Measurements from ENCODE around the gene SMARCD1.
"Not testable (repeated sequence)": the region's sequence is repeated elsewhere in the genome, so short reads cannot be mapped to it uniquely, and the experiment has no call there.

SMARCD1 gene

DNA sequence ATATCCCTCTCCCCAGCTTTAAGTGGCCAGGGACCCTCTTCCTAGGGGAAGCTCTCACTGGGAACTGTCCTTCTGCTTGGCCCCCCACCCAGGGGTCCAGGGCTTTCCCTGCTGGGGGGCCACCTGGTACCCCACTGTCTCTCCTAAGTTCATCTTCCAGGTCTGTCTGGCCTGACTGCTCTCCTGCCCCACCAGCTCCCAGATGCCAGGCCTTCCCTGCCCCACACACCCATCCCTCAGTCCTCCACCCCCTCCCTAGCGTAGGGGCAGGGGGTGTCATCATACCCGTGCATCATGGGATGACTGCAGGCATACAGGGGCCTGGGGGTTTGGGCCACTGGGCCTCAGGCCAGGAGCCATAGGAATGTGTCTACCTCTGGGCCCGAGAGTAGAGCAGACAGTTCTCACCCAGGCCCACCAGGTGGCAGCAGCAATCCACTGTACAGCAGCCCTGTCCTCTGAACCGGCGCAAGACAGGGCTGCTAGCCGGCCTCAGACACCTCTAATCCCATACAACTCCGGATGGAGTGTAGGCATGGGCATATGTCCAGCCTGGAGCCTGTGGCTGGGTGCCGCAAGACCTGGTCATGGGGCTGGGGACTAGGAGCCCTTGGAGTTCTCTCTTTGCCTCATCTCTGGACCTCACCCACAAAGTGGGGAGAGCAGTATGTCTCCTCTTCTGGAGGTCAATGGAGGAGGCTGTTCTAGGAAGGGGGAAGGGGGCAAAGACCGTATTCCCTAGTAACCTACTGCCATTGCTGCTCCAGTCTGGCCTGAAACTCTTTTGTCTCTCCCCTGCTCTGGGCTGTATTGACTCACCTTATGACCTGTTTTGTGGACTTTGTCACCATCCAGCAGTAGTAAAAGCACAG, 10.0 kb upstream of the SMARCD1 start:
- peaks cover 4 to 7% of the 10 kb centered on the region in 2 donors for H3K4me1 Mint-ChIP-seq (ENCODE audit: low read depth in 2 of 2)
- no peak overlapping the region for H3K4me3 Mint-ChIP-seq
- H3K27me3 Mint-ChIP-seq, result peaks cover 5 to 31% of the 10 kb centered on the region in 2 donors
- peak; percentile 75 to 78 (median 77) for DNase-seq
- peak overlapping the region; percentile 64 to 78 for H3K27ac Mint-ChIP-seq
- peaks cover 2% of the 10 kb centered on the region for H3K36me3 Mint-ChIP-seq (ENCODE audit: insufficient read depth)
- peak; percentile 98 for ATAC-seq (replicated peaks)
- no peaks in the 10 kb centered on the region for H3K9me3 Mint-ChIP-seq

DNA sequence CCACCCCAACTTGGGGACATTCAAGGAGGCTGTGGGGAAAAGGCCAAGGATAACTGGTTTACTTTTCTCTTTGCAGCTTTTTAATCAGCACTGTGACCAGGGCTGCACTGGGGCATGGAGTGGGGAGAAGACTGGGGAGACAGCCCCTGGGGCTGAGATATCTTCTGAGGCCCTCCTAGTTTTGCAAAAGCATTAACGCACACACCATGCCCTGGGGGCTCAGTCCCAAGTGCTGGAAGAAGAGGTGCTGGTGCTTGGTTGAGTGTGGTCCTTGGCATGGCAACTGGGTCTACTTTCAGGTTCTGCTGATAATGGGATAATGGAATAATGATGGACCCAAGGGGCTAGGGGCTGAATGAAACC, 9.4 kb upstream of the SMARCD1 start:
- DNase-seq (no peak), ATAC-seq (replicated peaks) (no peak)
- Mint-ChIP-seq H3K4me3 (no peak overlapping the region), H3K4me1 (ENCODE audit: low read depth in 2 of 2) (peaks cover 4% of the 10 kb centered on the region in 2 donors), H3K27ac (no peak overlapping the region), H3K9me3 (no peaks in the 10 kb centered on the region), H3K27me3 (peaks cover 5 to 31% of the 10 kb centered on the region in 2 donors), H3K36me3 (ENCODE audit: insufficient read depth) (peaks cover 2% of the 10 kb centered on the region)

DNA sequence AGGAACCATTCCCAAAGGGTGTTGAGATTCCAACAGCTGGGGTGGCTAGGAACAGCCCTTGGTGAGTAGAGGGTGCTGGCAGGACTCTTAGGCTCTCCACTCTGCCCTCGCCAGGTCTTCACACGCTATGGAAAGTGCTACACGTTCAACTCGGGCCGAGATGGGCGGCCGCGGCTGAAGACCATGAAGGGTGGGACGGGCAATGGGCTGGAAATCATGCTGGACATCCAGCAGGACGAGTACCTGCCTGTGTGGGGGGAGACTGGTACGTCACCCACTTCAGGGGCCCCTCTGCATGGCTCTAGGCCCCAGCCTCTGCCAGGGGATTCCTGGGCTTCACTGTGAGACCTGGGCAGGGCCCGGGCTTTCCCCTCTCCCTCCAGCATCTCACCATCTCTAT, 8.0 kb upstream of the SMARCD1 start:
- Mint-ChIP-seq H3K4me1 (ENCODE audit: low read depth in 2 of 2) (peaks cover 4% of the 10 kb centered on the region in 2 donors), H3K36me3 (ENCODE audit: insufficient read depth) (peaks cover 6% of the 10 kb centered on the region), H3K9me3 (no peaks in the 10 kb centered on the region), H3K4me3 (no peak overlapping the region), H3K27ac (peak overlapping the region in 1 of 2 donors; percentile 12), H3K27me3 (peaks cover 5 to 31% of the 10 kb centered on the region in 2 donors)
- DNase-seq (no peak), ATAC-seq (replicated peaks) (no peak)

DNA sequence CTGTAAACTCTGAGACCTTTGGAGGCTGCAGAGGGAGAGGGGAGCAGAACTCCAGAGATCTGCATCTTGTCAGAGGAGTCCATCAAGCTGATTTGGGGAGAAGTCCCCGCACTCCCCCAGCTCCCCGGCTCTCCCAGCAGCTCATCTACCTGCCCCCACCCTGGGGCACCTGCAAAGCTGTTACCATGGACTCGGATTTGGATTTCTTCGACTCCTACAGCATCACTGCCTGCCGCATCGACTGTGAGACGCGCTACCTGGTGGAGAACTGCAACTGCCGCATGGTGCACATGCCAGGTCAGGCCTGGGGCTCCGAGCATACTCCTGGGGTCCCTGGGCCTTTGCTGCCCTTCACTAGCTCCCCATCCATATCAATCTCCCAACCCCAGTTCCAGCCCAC, 6.9 kb upstream of the SMARCD1 start:
- no peaks in the 10 kb centered on the region for H3K9me3 Mint-ChIP-seq
- H3K4me3 Mint-ChIP-seq, result no peak overlapping the region
- peaks cover 5 to 31% of the 10 kb centered on the region in 2 donors for H3K27me3 Mint-ChIP-seq
- no peak for DNase-seq
- H3K4me1 Mint-ChIP-seq (ENCODE audit: low read depth in 2 of 2), result peaks cover 4% of the 10 kb centered on the region in 2 donors
- no peak for ATAC-seq (replicated peaks)
- no peak overlapping the region for H3K27ac Mint-ChIP-seq
- peaks cover 6% of the 10 kb centered on the region for H3K36me3 Mint-ChIP-seq (ENCODE audit: insufficient read depth)

DNA sequence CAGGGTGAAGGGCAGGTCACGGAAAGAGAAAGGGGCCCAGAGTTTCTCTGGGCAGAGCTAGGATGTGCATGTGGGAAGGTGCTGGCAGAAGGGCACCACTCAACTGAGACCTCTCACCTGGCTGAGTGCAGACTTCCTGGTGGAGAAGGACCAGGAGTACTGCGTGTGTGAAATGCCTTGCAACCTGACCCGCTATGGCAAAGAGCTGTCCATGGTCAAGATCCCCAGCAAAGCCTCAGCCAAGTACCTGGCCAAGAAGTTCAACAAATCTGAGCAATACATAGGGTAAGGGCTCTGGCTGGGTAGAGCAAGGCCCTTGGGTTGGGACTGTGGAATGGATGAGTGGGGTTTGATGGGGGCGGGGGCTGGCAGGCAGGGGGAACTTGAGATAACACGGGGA, 5.4 kb upstream of the SMARCD1 start:
- peaks cover 8 to 12% of the 10 kb centered on the region in 2 donors for H3K4me1 Mint-ChIP-seq (ENCODE audit: low read depth in 2 of 2)
- H3K4me3 Mint-ChIP-seq, result no peak overlapping the region
- no peak for ATAC-seq (replicated peaks)
- no peak for DNase-seq
- peaks cover 5 to 29% of the 10 kb centered on the region in 2 donors for H3K27me3 Mint-ChIP-seq
- no peaks in the 10 kb centered on the region for H3K9me3 Mint-ChIP-seq
- H3K27ac Mint-ChIP-seq, result no peak overlapping the region
- peaks cover 3% of the 10 kb centered on the region for H3K36me3 Mint-ChIP-seq (ENCODE audit: insufficient read depth)

DNA sequence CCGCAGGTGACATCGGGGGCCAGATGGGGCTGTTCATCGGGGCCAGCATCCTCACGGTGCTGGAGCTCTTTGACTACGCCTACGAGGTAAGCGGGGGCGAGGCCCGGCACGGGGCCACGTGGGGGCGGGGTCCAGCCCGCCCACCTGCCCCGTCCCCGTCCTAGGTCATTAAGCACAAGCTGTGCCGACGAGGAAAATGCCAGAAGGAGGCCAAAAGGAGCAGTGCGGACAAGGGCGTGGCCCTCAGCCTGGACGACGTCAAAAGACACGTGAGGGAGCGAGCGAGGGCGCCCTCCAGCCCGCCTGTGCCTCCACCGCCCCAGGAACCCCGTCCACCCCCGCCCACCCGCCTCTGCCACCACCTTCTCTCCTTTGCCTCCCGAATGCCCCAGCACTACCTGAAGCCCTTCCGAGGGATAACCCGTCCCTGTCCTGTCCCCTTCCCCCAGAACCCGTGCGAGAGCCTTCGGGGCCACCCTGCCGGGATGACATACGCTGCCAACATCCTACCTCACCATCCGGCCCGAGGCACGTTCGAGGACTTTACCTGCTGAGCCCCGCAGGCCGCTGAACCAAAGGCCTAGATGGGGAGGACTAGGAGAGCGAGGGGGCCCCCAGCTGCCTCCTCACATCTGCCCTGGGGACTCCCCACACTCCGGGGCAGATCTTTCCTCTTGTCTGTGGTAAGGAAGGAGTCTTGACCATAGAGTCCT, 3.9 kb upstream of the SMARCD1 start:
- Mint-ChIP-seq H3K4me1 (ENCODE audit: low read depth in 2 of 2) (peaks cover 9 to 19% of the 10 kb centered on the region in 2 donors), H3K9me3 (no peaks in the 10 kb centered on the region), H3K27ac (peak overlapping the region in 1 of 2 donors; percentile 49), H3K4me3 (peak overlapping the region in 1 of 2 donors; percentile 23), H3K27me3 (peaks cover 5 to 20% of the 10 kb centered on the region in 2 donors), H3K36me3 (ENCODE audit: insufficient read depth) (peaks cover 10% of the 10 kb centered on the region)
- DNase-seq, result no peak
- no peak for ATAC-seq (replicated peaks)

DNA sequence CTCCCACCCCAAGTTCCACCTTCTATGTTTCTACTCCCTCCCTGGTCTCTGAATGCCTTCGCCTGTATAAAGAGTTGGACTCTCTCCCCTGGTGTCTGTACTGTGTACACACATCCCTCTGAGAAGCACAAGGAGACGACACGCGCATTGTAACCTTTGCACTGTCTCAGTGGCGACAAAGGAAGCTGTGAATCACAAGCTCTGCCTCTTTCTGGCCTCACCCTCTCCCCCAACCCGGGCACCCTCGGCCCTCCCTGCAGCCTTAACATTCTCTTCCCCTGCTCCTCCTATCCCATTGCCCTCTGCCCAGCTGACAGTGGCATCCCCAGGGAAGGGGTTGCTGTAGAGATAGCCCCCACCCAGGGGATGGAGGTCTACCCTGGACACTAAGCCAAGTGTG, 2.5 kb upstream of the SMARCD1 start:
- no peak overlapping the region for H3K27ac Mint-ChIP-seq
- no peak for DNase-seq
- H3K27me3 Mint-ChIP-seq, result peaks cover 3 to 15% of the 10 kb centered on the region in 2 donors
- H3K36me3 Mint-ChIP-seq (ENCODE audit: insufficient read depth), result peaks cover 10% of the 10 kb centered on the region
- H3K4me3 Mint-ChIP-seq, result no peak overlapping the region
- H3K4me1 Mint-ChIP-seq (ENCODE audit: low read depth in 2 of 2), result peaks cover 14 to 28% of the 10 kb centered on the region in 2 donors
- no peak for ATAC-seq (replicated peaks)
- no peaks in the 10 kb centered on the region for H3K9me3 Mint-ChIP-seq

DNA sequence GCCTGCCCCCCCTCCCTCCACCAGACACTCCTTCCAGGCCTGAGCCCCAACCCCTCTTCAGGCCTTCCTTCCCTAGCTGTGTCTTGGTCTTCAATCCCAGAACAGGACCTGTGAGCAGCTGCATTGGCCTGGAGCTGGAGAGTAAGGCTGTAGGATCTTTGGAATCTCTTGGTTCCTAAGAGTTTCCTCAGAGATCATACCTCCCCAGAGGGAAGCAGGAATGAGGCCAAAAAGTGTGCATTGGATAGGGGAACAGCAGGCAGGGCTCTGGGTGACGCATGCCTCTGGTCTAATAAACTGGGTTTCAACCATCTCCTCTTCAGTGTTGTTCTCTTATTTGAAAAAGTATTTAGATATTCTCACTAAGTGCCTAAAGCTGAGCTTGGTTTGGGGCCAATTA, 1.8 kb upstream of the SMARCD1 start:
- Mint-ChIP-seq H3K9me3 (no peaks in the 10 kb centered on the region), H3K27ac (peak overlapping the region; percentile 78 to 79), H3K36me3 (ENCODE audit: insufficient read depth) (peaks cover 10% of the 10 kb centered on the region), H3K27me3 (peaks cover 0 to 9% of the 10 kb centered on the region in 2 donors), H3K4me1 (ENCODE audit: low read depth in 2 of 2) (peaks cover 14 to 32% of the 10 kb centered on the region in 2 donors), H3K4me3 (peak overlapping the region; percentile 64 to 74)
- DNase-seq (no peak), ATAC-seq (replicated peaks) (no peak)

DNA sequence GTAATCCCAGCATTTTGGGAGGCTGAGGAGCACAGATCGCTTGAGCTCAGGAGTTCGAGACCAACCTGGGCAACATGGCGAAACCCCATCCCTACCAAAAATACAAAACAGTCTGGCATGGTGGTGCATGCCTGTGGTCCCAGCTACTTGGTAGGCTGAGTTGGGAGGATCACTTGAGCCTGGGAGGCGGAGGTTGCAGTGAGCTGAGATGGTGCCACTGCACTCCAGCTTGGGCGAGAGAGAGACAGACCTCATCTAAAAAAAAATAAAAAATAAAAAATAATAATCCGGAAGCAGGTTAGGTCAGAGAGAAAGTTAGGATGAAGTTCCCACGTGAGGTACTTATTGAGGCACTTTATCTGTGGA, 750 bp upstream of the SMARCD1 start:
- not testable (repeated sequence) for ATAC-seq (replicated peaks); H3K9me3 Mint-ChIP-seq; H3K27me3 Mint-ChIP-seq; DNase-seq
- Mint-ChIP-seq H3K36me3 (ENCODE audit: insufficient read depth) (peaks cover 15% of the 10 kb centered on the region), H3K4me1 (ENCODE audit: low read depth in 2 of 2) (peaks cover 17 to 37% of the 10 kb centered on the region in 2 donors), H3K4me3 (peak overlapping the region; percentile 89 to 92), H3K27ac (peak overlapping the region; percentile 97)

DNA sequence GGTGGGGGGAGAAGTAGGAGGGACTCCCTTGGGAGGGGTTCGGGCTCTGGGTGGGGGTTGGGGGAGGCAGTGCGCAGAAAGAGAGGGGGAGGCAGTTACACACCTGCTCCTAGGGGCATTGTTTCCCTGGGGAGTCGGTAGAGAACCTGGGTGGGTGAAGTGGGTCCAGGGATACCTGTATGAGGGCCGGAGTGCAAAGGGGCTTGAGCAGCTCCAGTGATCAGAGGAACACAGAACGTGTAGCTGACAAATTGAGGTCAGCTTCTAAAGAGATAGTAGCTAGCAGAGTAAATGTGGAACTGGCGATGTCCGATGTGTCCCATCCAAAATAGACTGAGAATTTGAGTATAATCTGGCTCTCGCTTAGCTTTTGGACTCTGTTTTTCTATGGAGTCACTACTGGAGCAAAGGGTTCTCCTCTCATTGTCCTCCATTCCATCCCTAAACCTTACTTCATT, 502 bp downstream of the SMARCD1 start:
- H3K27ac Mint-ChIP-seq, result peak overlapping the region; percentile 97
- no peaks in the 10 kb centered on the region for H3K9me3 Mint-ChIP-seq
- H3K4me1 Mint-ChIP-seq (ENCODE audit: low read depth in 2 of 2), result peaks cover 17 to 37% of the 10 kb centered on the region in 2 donors
- H3K36me3 Mint-ChIP-seq (ENCODE audit: insufficient read depth), result peaks cover 26% of the 10 kb centered on the region
- H3K27me3 Mint-ChIP-seq, result no peaks in the 10 kb centered on the region
- H3K4me3 Mint-ChIP-seq, result peak overlapping the region; percentile 89 to 92
- ATAC-seq (replicated peaks), result peak; percentile 14
- no peak for DNase-seq

DNA sequence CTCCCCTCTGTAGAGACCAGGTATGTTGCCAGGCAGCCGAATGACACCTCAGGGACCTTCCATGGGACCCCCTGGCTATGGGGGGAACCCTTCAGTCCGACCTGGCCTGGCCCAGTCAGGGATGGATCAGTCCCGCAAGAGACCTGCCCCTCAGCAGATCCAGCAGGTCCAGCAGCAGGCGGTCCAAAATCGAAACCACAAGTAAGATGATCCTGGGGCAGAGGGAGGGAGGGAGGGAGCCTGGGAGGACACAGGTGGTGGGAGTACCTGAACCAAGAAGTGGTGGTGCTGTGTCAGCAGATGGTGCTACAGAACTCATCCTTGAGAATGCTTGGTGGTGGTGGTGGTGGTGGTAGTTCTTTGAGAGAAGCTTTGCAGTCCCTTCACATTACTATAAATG, 1.0 kb downstream of the SMARCD1 start:
- peaks cover 31% of the 10 kb centered on the region for H3K36me3 Mint-ChIP-seq (ENCODE audit: insufficient read depth)
- H3K4me1 Mint-ChIP-seq (ENCODE audit: low read depth in 2 of 2), result peaks cover 17 to 37% of the 10 kb centered on the region in 2 donors
- H3K9me3 Mint-ChIP-seq, result no peaks in the 10 kb centered on the region
- no peak for DNase-seq
- H3K4me3 Mint-ChIP-seq, result peak overlapping the region; percentile 89 to 92
- no peak for ATAC-seq (replicated peaks)
- peak overlapping the region in 1 of 2 donors; percentile 97 for H3K27ac Mint-ChIP-seq
- H3K27me3 Mint-ChIP-seq, result no peaks in the 10 kb centered on the region

DNA sequence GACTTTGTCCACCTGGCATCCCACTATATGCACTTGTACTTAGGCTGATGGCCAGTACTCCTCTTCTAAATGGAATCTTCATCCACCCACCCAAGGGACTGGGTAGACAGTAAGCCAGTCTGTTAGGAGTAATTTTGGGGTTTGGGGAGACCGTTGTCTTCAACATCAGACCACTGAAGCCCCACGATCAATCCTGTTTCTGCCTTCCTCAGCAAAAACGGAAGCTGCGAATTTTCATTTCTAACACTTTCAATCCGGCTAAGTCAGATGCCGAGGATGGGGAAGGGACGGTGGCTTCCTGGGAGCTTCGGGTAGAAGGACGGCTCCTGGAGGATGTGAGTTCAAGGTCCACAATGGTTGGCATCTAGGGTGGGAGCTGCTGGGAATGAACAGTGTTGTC, 2.0 kb downstream of the SMARCD1 start:
- ATAC-seq (replicated peaks) (no peak), DNase-seq (no peak)
- Mint-ChIP-seq H3K4me1 (ENCODE audit: low read depth in 2 of 2) (peaks cover 17 to 37% of the 10 kb centered on the region in 2 donors), H3K9me3 (no peaks in the 10 kb centered on the region), H3K27me3 (no peaks in the 10 kb centered on the region), H3K36me3 (ENCODE audit: insufficient read depth) (peaks cover 37% of the 10 kb centered on the region), H3K27ac (no peak overlapping the region), H3K4me3 (no peak overlapping the region)

DNA sequence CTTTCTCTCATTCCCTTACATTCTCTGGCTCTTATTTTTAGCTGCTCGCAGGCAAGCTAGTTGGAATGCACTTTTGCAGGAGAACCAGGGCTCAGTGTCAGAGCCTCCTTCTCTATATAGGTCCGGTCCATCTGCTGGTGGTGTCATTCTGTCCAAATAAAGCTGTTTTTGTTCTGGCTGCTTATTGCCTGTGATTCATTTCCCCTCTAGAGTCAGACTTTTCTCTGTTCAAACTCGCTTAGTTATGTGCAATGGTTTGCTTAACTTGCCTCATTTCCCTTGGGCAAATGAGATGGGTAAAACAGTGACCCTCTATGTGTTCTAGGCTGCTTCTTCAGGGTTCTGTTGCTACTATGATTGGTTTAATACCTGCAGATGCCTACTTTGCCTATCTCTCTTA, 2.9 kb downstream of the SMARCD1 start:
- Mint-ChIP-seq H3K9me3 (no peaks in the 10 kb centered on the region), H3K27ac (no peak overlapping the region), H3K27me3 (no peaks in the 10 kb centered on the region), H3K36me3 (ENCODE audit: insufficient read depth) (peaks cover 46% of the 10 kb centered on the region), H3K4me3 (no peak overlapping the region), H3K4me1 (ENCODE audit: low read depth in 2 of 2) (peaks cover 17 to 37% of the 10 kb centered on the region in 2 donors)
- no peak for ATAC-seq (replicated peaks)
- DNase-seq, result no peak

All from effector memory CD8-positive, alpha-beta T cell (primary cell).